ENCODE results near the gene REXO2.

DNA sequence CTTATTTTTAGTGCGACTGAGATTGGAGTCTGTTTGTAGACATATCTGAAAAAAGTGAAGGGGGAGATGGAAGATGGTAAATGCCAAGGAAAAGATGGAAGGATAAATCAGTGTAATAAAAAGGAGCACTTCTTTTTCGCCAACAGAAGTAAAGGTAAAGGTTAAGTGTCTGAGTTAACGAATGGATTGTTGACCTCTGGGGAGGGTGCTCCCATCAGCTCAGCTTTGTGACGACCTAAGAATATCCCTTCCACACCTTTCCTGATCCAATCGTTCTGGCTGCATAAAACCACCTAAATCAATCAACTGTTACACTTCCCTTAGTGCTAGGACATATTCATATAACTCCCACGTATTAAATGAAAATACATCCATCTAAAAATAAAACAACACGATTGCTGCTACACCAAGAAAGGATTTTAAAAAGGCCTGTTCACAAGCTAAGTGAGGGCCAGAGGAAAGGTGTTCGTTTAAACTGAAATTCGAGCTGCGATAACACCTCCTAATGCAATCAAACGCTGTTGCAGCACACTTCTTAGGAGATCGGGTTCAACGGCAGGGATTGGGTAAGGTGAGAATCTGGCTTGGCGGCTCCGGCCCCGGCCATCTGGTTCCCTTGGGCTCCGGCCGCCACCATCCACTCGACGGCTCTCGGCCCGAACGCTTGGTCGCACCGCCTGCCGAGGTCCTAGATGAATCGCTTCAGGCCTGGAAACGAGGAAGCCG lies 39.6 kb upstream of the REXO2 start:
- TF ChIP-seq, protein P1, sequence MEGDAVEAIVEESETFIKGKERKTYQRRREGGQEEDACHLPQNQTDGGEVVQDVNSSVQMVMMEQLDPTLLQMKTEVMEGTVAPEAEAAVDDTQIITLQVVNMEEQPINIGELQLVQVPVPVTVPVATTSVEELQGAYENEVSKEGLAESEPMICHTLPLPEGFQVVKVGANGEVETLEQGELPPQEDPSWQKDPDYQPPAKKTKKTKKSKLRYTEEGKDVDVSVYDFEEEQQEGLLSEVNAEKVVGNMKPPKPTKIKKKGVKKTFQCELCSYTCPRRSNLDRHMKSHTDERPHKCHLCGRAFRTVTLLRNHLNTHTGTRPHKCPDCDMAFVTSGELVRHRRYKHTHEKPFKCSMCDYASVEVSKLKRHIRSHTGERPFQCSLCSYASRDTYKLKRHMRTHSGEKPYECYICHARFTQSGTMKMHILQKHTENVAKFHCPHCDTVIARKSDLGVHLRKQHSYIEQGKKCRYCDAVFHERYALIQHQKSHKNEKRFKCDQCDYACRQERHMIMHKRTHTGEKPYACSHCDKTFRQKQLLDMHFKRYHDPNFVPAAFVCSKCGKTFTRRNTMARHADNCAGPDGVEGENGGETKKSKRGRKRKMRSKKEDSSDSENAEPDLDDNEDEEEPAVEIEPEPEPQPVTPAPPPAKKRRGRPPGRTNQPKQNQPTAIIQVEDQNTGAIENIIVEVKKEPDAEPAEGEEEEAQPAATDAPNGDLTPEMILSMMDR (IDR thresholded peaks at IDR 0.05): no peak
- TF ChIP-seq EZH2 (IDR thresholded peaks at IDR 0.05) (no peak), EZH2phosphoT487 (IDR thresholded peaks at IDR 0.05) (no peak)
